ACHN (cell line): ENCODE results near the gene PHRF1.
A peak's percentile ranks its signal among the peaks of the same experiment; 100 is the strongest.

ENCODE experiments used
- DNase-seq: peaks from one replicate; pipeline ENCODE4 v3.0.0-alpha.2; 2015
- in situ Hi-C: cut with HindIII; loops from 2 replicates; pipeline ENCODE4 v1.10.0; 2017; ENCODE audit warnings: low sequenced_read_pairs, low pct_ligation_motif_present, low pct_unique_long_range_greater_than_20kb

The PHRF1 gene

GRCh38 chr11:609341-609811 lies 33.1 kb downstream of the PHRF1 start:
- in situ Hi-C loops: no loop called here
- no peak for DNase-seq

GRCh38 chr11:610146-610801 lies 34.0 kb downstream of the PHRF1 start:
- DNase-seq: no peak
- in situ Hi-C loops: no loop called here

DNA sequence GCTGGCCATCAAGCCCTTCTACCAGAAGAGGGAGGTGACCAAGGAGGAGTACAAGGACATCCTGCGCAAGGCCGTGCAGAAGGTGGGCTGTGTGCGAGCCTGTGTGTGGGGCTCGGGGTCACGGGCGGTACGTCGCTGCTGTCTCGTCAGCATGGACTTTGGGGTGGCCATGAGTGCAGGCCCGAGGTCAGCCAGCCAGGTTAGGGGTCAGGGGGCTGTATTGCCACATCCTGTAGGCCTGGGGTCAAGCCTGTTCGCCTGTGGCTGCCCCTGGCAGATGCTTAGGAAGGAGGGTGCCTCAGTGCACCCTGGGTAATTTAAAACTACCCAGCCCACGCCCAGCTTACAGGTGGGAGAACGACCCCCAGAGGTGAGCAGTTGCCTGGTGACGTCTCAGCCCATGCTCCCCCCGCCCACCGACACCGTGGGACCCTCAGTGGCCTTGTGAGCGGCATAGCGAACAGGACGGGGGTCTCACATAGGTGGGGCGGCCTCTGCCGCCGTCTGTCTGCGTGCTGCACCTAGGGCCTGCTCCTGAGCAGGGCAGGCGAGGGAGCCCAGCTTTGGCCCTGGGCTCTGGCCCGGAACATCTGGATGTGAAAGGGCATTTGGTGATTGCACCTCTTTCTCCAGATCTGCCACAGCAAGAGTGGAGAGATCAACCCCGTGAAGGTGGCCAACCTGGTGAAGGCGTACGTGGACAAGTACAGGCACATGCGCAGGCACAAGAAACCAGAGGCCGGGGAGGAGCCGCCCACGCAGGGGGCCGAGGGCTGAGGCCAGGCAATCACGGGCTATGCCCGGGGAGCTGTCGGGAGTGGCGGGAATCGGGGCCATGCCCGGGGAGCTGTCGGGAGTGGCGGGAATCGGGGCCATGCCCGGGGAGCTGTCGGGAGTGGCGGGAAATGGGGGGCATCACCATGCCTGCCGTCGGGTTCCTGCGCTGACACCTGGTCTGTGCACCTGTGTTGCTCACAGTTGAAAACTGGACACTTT lies 35.0 kb downstream of the PHRF1 start:
- DNase-seq: no peak
- in situ Hi-C loops: no loop called here

DNA sequence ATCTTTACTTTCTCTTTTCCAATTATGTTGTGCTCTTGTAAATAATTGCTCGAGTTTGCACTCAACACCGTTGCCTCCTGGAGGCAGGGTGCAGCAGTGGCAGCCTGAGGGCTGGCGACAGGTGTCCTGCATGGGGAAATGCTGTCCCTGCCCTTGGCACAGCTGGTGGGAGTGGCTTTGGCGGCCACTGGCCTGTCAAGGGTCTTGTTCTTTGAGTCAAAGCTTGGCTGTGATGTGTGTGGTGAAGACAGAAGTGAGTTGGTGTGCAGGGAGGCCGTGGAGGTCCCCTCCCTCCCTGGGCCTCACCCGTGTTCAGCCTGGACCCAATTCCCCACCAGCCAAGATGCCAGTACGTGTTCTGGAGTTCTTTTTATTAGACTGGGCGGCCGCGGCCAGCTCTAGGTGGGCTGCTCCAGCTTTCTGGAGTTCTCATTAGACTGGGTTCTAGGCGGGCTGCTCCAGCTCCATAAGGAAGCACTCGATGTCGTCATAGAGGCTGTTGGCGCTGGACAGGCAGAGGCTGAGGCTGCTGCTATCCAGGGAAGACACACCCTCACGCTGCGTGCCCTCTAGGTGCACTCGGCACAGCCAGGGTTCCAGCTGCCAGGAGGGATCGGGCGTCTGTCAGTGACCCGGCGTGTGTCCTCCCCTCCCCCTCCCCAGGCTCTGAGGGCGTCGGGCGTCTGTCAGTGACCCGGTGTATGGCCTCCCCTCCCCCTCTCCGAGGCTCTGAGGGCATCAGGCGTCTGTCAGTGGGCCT lies 36.1 kb downstream of the PHRF1 start:
- DNase-seq: peak; percentile 33
- in situ Hi-C loops: no loop called here

- in situ Hi-C loops: no loop called here
- DNase-seq: no peak
Observed at GRCh38 chr11:612961-613300, 36.7 kb downstream of the PHRF1 start.

DNA sequence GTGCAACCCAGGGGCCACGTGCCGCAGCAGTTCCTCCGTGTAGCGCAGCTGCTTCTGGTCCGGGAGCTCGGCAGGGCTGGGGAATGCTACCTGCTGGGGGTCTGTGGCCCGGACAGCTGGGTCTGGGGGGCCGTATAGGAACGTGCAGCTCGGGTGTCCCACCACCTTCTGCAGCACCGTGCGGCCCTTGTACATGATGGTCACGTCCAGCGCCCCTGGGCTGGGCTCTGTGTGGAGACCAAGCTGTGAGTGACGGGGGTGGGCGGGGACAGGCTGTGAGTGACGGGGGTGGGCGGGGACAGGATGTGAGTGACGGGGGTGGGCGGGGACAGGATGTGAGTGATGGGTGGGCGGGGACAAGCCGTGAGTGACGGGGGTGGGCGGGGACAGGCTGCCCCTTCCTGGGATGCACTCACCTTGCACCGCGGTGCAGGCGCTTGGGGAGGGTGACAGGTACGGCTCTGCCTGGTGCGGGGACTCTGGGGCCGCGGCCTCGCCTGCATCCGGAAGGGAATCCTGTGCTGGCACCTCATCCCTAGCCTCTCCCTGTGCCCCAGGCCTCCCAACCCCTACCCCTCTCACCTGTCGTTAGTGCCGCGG lies 37.2 kb downstream of the PHRF1 start:
- DNase-seq: peak; percentile 56
- in situ Hi-C loops: no loop called here

DNA sequence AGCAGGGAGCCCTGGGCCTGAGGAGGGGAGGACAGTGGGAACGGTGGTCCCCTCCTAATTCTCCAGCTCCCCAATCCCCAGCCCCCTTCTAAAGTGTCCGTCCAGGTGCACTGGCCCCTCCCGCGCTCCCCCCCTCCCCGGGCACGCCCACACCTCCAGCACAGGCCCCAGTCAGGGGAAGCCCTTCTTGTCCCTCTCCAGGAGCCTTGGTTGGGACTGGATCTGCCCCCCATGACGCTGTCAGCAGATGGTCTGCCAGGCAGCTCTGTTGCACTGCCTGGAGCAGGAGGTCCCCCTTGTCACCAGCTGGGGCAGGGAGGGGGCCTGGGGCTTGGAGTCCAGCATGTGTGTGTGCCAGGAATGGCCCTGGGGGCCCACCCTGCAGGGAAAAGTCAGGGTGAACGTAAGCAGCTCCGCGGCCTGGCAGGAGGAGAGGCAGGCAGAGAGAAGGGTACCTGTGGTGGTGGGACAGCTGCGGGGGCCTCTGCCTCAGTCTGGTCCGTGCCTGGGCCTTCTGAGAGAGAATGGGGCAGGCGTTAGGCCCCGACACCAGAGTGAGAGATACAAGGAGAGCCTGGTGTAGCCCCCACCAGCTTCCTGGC lies 37.9 kb downstream of the PHRF1 start:
- DNase-seq: no peak
- in situ Hi-C loops: no loop called here

DNA sequence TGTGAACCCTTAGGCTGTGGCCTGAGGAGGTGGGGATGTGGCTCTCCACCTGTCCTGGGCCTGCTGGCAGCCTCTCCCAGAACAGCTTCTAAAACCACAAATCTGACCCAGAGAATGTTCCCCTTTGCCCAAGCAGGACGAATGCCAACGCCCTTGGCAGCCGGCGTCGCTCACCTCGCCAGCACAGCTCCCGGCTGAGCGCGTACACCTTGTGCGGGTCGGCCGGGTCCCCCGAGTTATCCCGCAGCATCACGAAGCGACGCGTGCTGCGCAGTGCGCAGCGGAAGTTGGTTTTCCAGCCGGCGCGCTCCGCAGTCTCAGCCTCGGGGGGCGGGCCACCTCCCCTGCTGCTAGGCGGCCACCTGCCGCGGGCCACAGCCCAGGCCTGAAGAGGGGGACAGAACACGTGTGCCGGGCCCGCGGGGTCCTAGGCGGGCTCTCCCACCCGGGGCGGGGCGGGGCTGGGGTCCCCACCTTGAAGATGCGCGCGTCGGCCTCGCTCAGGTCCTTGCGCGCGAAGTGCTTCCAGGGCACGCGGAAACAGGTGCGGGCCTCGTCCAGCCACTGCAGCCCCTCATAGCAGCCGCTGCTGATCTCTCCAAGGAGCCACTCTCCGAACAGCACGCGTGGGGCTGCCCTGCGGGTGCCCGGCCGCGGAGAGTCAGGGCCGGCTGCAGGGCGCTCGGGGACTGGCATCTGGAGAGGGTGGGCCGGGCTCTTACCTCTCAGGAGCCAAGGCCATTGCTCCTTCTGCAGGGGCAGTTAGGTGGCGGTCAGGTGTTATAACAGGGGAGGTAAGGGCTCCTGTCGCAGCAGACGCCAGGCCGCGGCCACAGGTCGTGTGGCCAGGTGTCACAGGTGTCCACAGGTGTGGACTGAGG lies 38.6 kb downstream of the PHRF1 start:
- no peak for DNase-seq
- in situ Hi-C loops: no loop called here

- in situ Hi-C loops: no loop called here
- peak; percentile 88 for DNase-seq
Observed at GRCh38 chr11:615504-616319, 39.4 kb downstream of the PHRF1 start, which contains the start of gene IRF7. Gene IRF7, minus strand, starts transcription at chr11:615950. Its CDS starts 586 bp downstream, at chr11:615364.

- in situ Hi-C loops: no loop called here
- DNase-seq: no peak
Observed at GRCh38 chr11:616320-617198, 40.3 kb downstream of the PHRF1 start.

DNA sequence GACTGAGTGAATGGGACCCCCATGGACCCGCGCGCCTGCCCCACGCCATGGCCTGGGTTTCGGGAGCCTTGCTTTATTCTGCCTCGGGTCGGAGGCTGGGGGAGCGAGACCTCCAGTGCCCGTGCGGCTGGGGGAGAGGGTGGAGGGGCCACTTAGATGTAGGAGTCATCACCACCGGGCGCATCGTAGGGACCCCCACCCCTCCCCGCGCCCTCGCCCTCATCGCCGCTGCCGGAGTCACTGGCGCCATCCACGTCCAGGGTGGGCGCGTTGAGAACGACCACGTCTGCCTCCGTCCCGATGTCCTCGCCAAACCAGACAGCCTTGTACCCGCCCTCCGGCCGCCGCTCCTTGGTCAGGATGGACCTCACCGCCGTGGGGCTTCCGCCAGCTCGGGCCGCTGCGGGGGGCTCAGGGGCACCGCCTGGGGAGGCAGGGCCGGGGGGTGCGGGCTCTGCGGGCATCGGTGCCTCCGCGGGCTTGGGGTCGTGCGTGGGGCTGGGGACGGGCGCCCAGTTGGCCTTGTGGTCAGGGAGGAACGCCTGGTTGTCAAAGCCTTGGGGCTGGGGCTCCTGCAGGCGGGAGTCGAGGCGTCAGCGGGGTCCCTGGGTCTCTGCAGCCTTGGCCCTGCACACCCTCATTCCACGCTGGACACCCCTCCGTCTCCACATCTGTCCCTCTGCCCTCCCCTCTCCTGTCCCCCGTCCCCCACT lies 41.1 kb downstream of the PHRF1 start:
- DNase-seq: no peak
- in situ Hi-C loops: no loop called here

GRCh38 chr11:617912-618682 lies 41.8 kb downstream of the PHRF1 start:
- DNase-seq: no peak
- in situ Hi-C loops: no loop called here

- in situ Hi-C loops: no loop called here
Observed at GRCh38 chr11:618856-619627, 42.8 kb downstream of the PHRF1 start.

DNA sequence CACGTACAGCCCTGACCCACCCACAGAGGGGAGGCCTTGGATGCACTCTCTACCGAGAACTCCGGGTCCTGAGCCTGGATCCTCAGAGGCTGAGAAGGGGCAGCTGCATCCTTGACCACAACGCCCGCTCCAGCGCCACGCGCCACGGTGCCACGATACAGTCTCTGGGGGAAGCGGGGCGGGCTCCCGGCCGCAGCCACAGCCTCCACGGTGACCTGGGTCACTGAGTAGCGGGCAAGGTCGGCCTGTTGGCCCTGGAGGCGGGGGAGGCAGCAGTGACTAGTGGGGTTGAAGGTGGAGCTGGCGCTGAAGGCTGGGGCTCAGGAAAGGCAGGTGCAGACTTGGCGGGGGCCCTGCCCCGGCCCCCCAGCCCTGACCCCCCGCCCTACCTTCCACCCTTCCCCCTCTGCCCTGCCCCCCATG lies 43.4 kb downstream of the PHRF1 start:
- no peak for DNase-seq
- in situ Hi-C loops: no loop called here

More at GRCh38 chr11:618856-619627, 42.8 kb downstream of the PHRF1 start:
- no peak for DNase-seq
